ENCODE measurements around the gene NKAIN1. TPM values are rescaled to one million over a fixed set of nuclear protein-coding genes. Genes with fewer than 3 reads are reported as not detected.
A peak's percentile ranks its signal among the peaks of the same experiment; 100 is the strongest.

NKAIN1 gene
- total and polyA plus RNA-seq, 2 donors (not counting 3 experiments of a cell fraction or from before 2014, with no cell fraction given), result 0.29 to 0.40 TPM

DNA sequence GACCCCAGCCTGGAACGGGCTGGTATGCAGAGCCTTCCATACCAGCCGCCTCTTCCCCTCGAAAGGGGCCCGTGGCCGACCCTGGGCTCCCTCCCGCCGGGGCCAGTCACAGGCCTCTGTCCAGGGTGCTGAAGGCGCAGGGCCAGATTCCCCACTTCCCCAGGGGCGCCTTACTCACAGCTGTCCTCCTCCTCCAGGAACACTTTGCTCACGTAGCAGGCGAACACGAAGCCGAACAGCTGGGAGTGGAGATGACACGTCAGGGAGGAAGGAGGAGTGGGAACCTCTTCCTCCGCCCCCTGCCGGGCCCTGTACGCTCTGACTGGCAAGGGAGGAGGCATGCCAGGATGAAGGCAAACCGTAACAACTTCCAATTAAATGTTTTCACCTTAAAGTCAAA is 57.3 kb downstream of the NKAIN1 start:
- H2AFZ ChIP-seq (ENCODE audit: low read depth, low read length), result no peak overlapping the region
- POLR2A ChIA-PET, result no interaction called here
- peak; percentile 68 for DNase-seq (ENCODE audit: low read depth, low spot score)

More for the DNA sequence above, 57.3 kb downstream of the NKAIN1 start:
- CTCF ChIA-PET, result interaction anchor here (1.0 to 5.9 kb wide), 14 partner anchors 9 to 366 kb away, joined by 3 to 121 read pairs (median 10); no protein-coding TSS in a partner anchor
- no peak overlapping the region for H3K9ac ChIP-seq (replicated peaks; ENCODE audit: extremely low read depth, insufficient read depth, low read length)
- H3K9me1 ChIP-seq (replicated peaks; ENCODE audit: control insufficient read depth, extremely low read depth, insufficient read depth, low read length), result no peaks in the 10 kb centered on the region
- no peak overlapping the region for H3K4me2 ChIP-seq (ENCODE audit: insufficient read depth, low read length)
- H3K27me3 ChIP-seq (ENCODE audit: control insufficient read depth in 2 of 2, insufficient read depth in 2 of 2, low read length in 2 of 2), result peaks cover 3 to 4% of the 10 kb centered on the region in 2 experiments
- no peak overlapping the region for H3K27ac ChIP-seq (ENCODE audit: insufficient read depth, low read depth, low read length)
- TF ChIP-seq CTCF (IDR thresholded peaks at IDR 0.05; ENCODE audit: extremely low read depth in 1 of 2, insufficient read depth in 1 of 2, low read depth in 1 of 2, low read length in 2 of 2) (peak; percentile 7 to 25), POLR2A (IDR thresholded peaks at IDR 0.05; ENCODE audit: low read depth, low read length) (no peak)
- intact Hi-C loops (cut with micrococcal nuclease), result loop anchor here (2.0 to 10.0 kb wide), 3 partner anchors 90 to 606 kb away; no protein-coding TSS in a partner anchor
- dilution Hi-C loops (cut with MboI; ENCODE audit: extremely low pct_ligation_motif_present, low sequenced_read_pairs), result no loop called here
- no peaks in the 10 kb centered on the region for H3K36me3 ChIP-seq (ENCODE audit: control insufficient read depth in 2 of 2, extremely low read depth in 1 of 2, insufficient read depth in 2 of 2, low read length in 2 of 2)
- H3K9me3 ChIP-seq (replicated peaks; ENCODE audit: control insufficient read depth, insufficient read depth, low read length), result no peaks in the 10 kb centered on the region
- no TSS peak for BruUV-seq (replicated peaks)
- no peaks in the 10 kb centered on the region for H3K4me1 ChIP-seq (ENCODE audit: control insufficient read depth, extremely low read depth, insufficient read depth, low read length)
- no peak overlapping the region for H3K4me3 ChIP-seq (replicated peaks in 1 of 3; ENCODE audit: insufficient read depth in 1 of 3, low read depth in 1 of 3, low read length in 3 of 3)
- H3K79me2 ChIP-seq (ENCODE audit: control insufficient read depth, insufficient read depth, low read length), result no peaks in the 10 kb centered on the region
- FAIRE-seq, result peak; percentile 63
- H4K20me1 ChIP-seq (replicated peaks; ENCODE audit: control insufficient read depth, extremely low read depth, insufficient read depth, low read length), result no peaks in the 10 kb centered on the region
